ENCODE measurements around the gene DCAF8L2.
"Not testable (repeated sequence)": the region's sequence is repeated elsewhere in the genome, so short reads cannot be mapped to it uniquely, and the experiment has no call there.

Gene DCAF8L2

GRCh38 chrX:27590044-27590443, at the start of gene DCAF8L2:
Gene DCAF8L2 (plus strand): TSS chrX:27590344. CDS start chrX:27746896, 156,552 bp downstream.
- no peak for DNase-seq (ENCODE audit: low read depth, low spot score)

- not testable (repeated sequence) for DNase-seq (ENCODE audit: low read depth, low spot score)
These were observed 49.0 kb upstream of the DCAF8L2 start for GRCh38 chrX:27541161-27541560.

- DNase-seq (ENCODE audit: low read depth, low spot score), result no peak
These were observed 41.5 kb upstream of the DCAF8L2 start for GRCh38 chrX:27548624-27549023.

GRCh38 chrX:27549688-27550087, 40.5 kb upstream of the DCAF8L2 start:
- no peak for DNase-seq (ENCODE audit: low read depth, low spot score)

GRCh38 chrX:27555514-27555913, 34.6 kb upstream of the DCAF8L2 start:
- no peak for DNase-seq (ENCODE audit: low read depth, low spot score)

- no peak for DNase-seq (ENCODE audit: low read depth, low spot score)
These were observed 24.2 kb upstream of the DCAF8L2 start for GRCh38 chrX:27565992-27566391.

GRCh38 chrX:27571164-27571563, 19.0 kb upstream of the DCAF8L2 start:
- no peak for DNase-seq (ENCODE audit: low read depth, low spot score)

GRCh38 chrX:27575565-27575964, 14.6 kb upstream of the DCAF8L2 start:
- DNase-seq (ENCODE audit: low read depth, low spot score), result no peak

- DNase-seq (ENCODE audit: low read depth, low spot score), result no peak
These were observed 6.2 kb upstream of the DCAF8L2 start for GRCh38 chrX:27583976-27584375.

- DNase-seq (ENCODE audit: low read depth, low spot score), result no peak
These were observed 1.8 kb downstream of the DCAF8L2 start for GRCh38 chrX:27591938-27592337.

- DNase-seq (ENCODE audit: low read depth, low spot score), result no peak
These were observed 7.4 kb downstream of the DCAF8L2 start for GRCh38 chrX:27597508-27597907.

GRCh38 chrX:27598312-27598711, 8.2 kb downstream of the DCAF8L2 start:
- DNase-seq (ENCODE audit: low read depth, low spot score), result no peak

GRCh38 chrX:27599928-27600327, 9.8 kb downstream of the DCAF8L2 start:
- no peak for DNase-seq (ENCODE audit: low read depth, low spot score)

GRCh38 chrX:27600686-27601085, 10.5 kb downstream of the DCAF8L2 start:
- DNase-seq (ENCODE audit: low read depth, low spot score), result no peak

GRCh38 chrX:27608671-27609070, 18.5 kb downstream of the DCAF8L2 start:
- no peak for DNase-seq (ENCODE audit: low read depth, low spot score)

GRCh38 chrX:27619459-27619858, 29.3 kb downstream of the DCAF8L2 start:
- DNase-seq (ENCODE audit: low read depth, low spot score), result no peak

GRCh38 chrX:27619975-27620374, 29.8 kb downstream of the DCAF8L2 start:
- no peak for DNase-seq (ENCODE audit: low read depth, low spot score)

GRCh38 chrX:27622883-27623282, 32.7 kb downstream of the DCAF8L2 start:
- DNase-seq (ENCODE audit: low read depth, low spot score), result no peak

- DNase-seq (ENCODE audit: low read depth, low spot score), result no peak
These were observed 35.9 kb downstream of the DCAF8L2 start for GRCh38 chrX:27626066-27626465.

- no peak for DNase-seq (ENCODE audit: low read depth, low spot score)
These were observed 43.2 kb downstream of the DCAF8L2 start for GRCh38 chrX:27633328-27633727.

- DNase-seq (ENCODE audit: low read depth, low spot score), result no peak
These were observed 66.4 kb downstream of the DCAF8L2 start for GRCh38 chrX:27656581-27656980.

GRCh38 chrX:27660878-27661277, 70.7 kb downstream of the DCAF8L2 start:
- DNase-seq (ENCODE audit: low read depth, low spot score), result no peak

- no peak for DNase-seq (ENCODE audit: low read depth, low spot score)
These were observed 81.1 kb downstream of the DCAF8L2 start for GRCh38 chrX:27671234-27671633.

- DNase-seq (ENCODE audit: low read depth, low spot score), result no peak
These were observed 84.3 kb downstream of the DCAF8L2 start for GRCh38 chrX:27674491-27674890.

- DNase-seq (ENCODE audit: low read depth, low spot score), result no peak
These were observed 85.3 kb downstream of the DCAF8L2 start for GRCh38 chrX:27675493-27675892.

Data from activated naive CD8-positive, alpha-beta T cell treated with anti-CD3 and anti-CD28 coated beads, Interleukin-2, amount 50 U/mL, for 16 hours (primary cell).